GM23338 (cell line): ENCODE measurements around the gene ZBTB7C. TPM values are rescaled to one million over a fixed set of nuclear protein-coding genes. Genes with fewer than 3 reads are reported as not detected.

ENCODE experiments used
- ATAC-seq: fragments of 200-7000 bp; cut with Tn5 transposase; 3 replicates; pipeline ENCODE4 v1.9.1; 2020
- DNase-seq: peaks from one replicate; pipeline ENCODE4 v3.0.0-alpha.2; 2015; ENCODE audit warnings: low spot score
- H2AFZ ChIP-seq: fragments of 200-600 bp; sonication (generic); 2 replicates; pipeline ENCODE4 v1.8.0; 2016; ENCODE audit warnings: antibody characterized with exemption, mild to moderate bottlenecking, moderate library complexity
- H3F3A ChIP-seq: fragments of 200-600 bp; sonication (generic); replicated peaks from 2 replicates; pipeline ENCODE4 v1.8.0; 2017; ENCODE audit warnings: antibody characterized with exemption, mixed run types, low read depth
- H3K27ac ChIP-seq: fragments of 200-600 bp; sonication (generic); 2 replicates; pipeline ENCODE4 v1.6.1; 2016; ENCODE audit warnings: low read depth
- H3K27me3 ChIP-seq: fragments of 200-600 bp; sonication (generic); 2 replicates; pipeline ENCODE4 v1.8.0; 2016; ENCODE audit warnings: mild to moderate bottlenecking, mixed run types, moderate library complexity; ENCODE audit not compliant: insufficient read depth
- H3K36me3 ChIP-seq: fragments of 200-600 bp; sonication (generic); 2 replicates; pipeline ENCODE4 v1.8.0; 2016; ENCODE audit warnings: mild to moderate bottlenecking; ENCODE audit not compliant: insufficient read depth
- H3K4me1 ChIP-seq: fragments of 200-600 bp; sonication (generic); 2 replicates; pipeline ENCODE4 v1.8.0; 2016; ENCODE audit warnings: mild to moderate bottlenecking, moderate library complexity; ENCODE audit not compliant: insufficient read depth
- H3K4me2 ChIP-seq: fragments of 200-600 bp; sonication (generic); 2 replicates; pipeline ENCODE4 v1.7.1; 2017; ENCODE audit warnings: mixed run types
- H3K4me3 ChIP-seq: fragments of 200-600 bp; sonication (generic); 2 replicates; pipeline ENCODE4 v1.6.1; 2016; ENCODE audit warnings: mixed run types
- H3K79me2 ChIP-seq: fragments of 200-600 bp; sonication (generic); replicated peaks from 2 replicates; pipeline ENCODE4 v1.8.0; 2017; ENCODE audit warnings: mild to moderate bottlenecking; ENCODE audit not compliant: insufficient read depth
- H3K9me2 ChIP-seq: fragments of 200-600 bp; sonication (generic); 2 replicates; pipeline ENCODE4 v1.8.0; 2017; ENCODE audit not compliant: insufficient read depth
- H4K20me1 ChIP-seq: fragments of 200-600 bp; sonication (generic); replicated peaks from 2 replicates; pipeline ENCODE4 v1.8.0; 2017; ENCODE audit warnings: mild to moderate bottlenecking; ENCODE audit not compliant: insufficient read depth
- H3K27ac Mint-ChIP-seq: 2 replicates; pipeline ENCODE4 v1.8.0; 2020; ENCODE audit warnings: inconsistent platforms, mild to moderate bottlenecking, moderate library complexity, mixed read lengths
- H3K27me3 Mint-ChIP-seq: 3 replicates; pipeline ENCODE4 v1.8.0; 2022; ENCODE audit warnings: low read depth, mild to moderate bottlenecking, moderate library complexity, mixed read lengths, inconsistent platforms; ENCODE audit not compliant: insufficient read depth, poor library complexity
- H3K36me3 Mint-ChIP-seq: 3 replicates; pipeline ENCODE4 v1.8.0; 2021; ENCODE audit warnings: low read depth, mild to moderate bottlenecking, inconsistent platforms, moderate library complexity, mixed read lengths
- H3K4me1 Mint-ChIP-seq: 3 replicates; pipeline ENCODE4 v1.8.0; 2020; ENCODE audit warnings: mild to moderate bottlenecking, inconsistent platforms, mixed read lengths
- H3K4me3 Mint-ChIP-seq: 3 replicates; pipeline ENCODE4 v1.8.0; 2021; ENCODE audit warnings: moderate library complexity, mild to moderate bottlenecking, inconsistent platforms, mixed read lengths
- H3K9me3 Mint-ChIP-seq: 3 replicates; pipeline ENCODE4 v1.8.0; 2020; ENCODE audit warnings: moderate library complexity, mild to moderate bottlenecking, inconsistent platforms, mixed read lengths
- CREB1 ChIP-seq: fragments of 250-450 bp; sonication (Bioruptor Pico); IDR thresholded peaks from 2 replicates; pipeline ENCODE4 v1.5.0; 2020; ENCODE audit warnings: low read depth, mild to moderate bottlenecking, moderate library complexity
- EZH2 ChIP-seq: fragments of 200-600 bp; sonication (generic); IDR thresholded peaks from one replicate; pipeline ENCODE4 v1.8.0; 2017; ENCODE audit warnings: antibody characterized with exemption, mild to moderate bottlenecking, low read depth; ENCODE audit not compliant: unreplicated experiment
- EZH2phosphoT487 ChIP-seq: fragments of 200-600 bp; sonication (generic); IDR thresholded peaks from one replicate; pipeline ENCODE4 v1.8.1; 2018; ENCODE audit warnings: antibody characterized with exemption; ENCODE audit not compliant: unreplicated experiment
- JUNB ChIP-seq: IDR thresholded peaks from one replicate; pipeline ENCODE4 v1.6.1; 2016; ENCODE audit warnings: antibody characterized with exemption; ENCODE audit not compliant: unreplicated experiment
- NANOG ChIP-seq: IDR thresholded peaks from 2 replicates; pipeline ENCODE4 v1.6.1; 2016; ENCODE audit warnings: antibody characterized with exemption, borderline replicate concordance
- POLR2AphosphoS5 ChIP-seq: IDR thresholded peaks from 2 replicates; pipeline ENCODE4 v1.6.1; 2016; ENCODE audit warnings: antibody characterized with exemption, low read depth
- STAT1 ChIP-seq: IDR thresholded peaks from one replicate; pipeline ENCODE4 v1.6.1; 2016; ENCODE audit warnings: antibody characterized with exemption; ENCODE audit not compliant: unreplicated experiment
- ZNF114 ChIP-seq: fragments of 250-450 bp; sonication (Bioruptor Pico); IDR thresholded peaks from 2 replicates; pipeline ENCODE4 v1.5.0; 2020; ENCODE audit warnings: mild to moderate bottlenecking, moderate library complexity
- ZNF331 ChIP-seq: fragments of 250-450 bp; sonication (Bioruptor Pico); IDR thresholded peaks from 2 replicates; pipeline ENCODE4 v1.5.0; 2020; ENCODE audit warnings: low read depth, mild to moderate bottlenecking, moderate library complexity
- polyA plus RNA-seq: library from polyadenylated mRNA; unstranded; fragments of >200 nt; fragmentation: Nextera tagmentation; extraction: Ambion mirVana; gene quantifications from 2 replicates; pipeline ENCODE4 v1.2.1, GENCODE V29; 2016
- total RNA-seq: library from RNA; depleted of rRNA; stranded (reverse); fragments of >200 nt; shearing (Covaris generic); gene quantifications from 2 replicates; pipeline ENCODE4 v1.2.3, GENCODE V29; 2014
- TF ChIP-seq, protein P1 (sequence below), 2 experiments: fragments of 200-600 bp in 1 of 2; sonication (generic) in 1 of 2; conservative IDR thresholded peaks; 2 replicates each; pipeline versions ENCODE4 v1.5.1 to v1.6.1; 2016 to 2017; ENCODE audit warnings: antibody characterized with exemption in 2 of 2, low read depth in 2 of 2, mild to moderate bottlenecking in 2 of 2, moderate library complexity in 1 of 2
- TF ChIP-seq, protein P2 (sequence below): IDR thresholded peaks from one replicate; pipeline ENCODE4 v1.6.1; 2018; ENCODE audit warnings: antibody characterized with exemption; ENCODE audit not compliant: unreplicated experiment
- TF ChIP-seq, protein P3 (sequence below): fragments of 250-450 bp; sonication (Bioruptor Pico); IDR thresholded peaks from 2 replicates; pipeline ENCODE4 v1.5.0; 2020; ENCODE audit warnings: mild to moderate bottlenecking, moderate library complexity
- TF ChIP-seq, protein P4 (sequence below): IDR thresholded peaks from 2 replicates; pipeline ENCODE4 v1.6.1; 2016; ENCODE audit warnings: antibody characterized with exemption

Gene ZBTB7C
- total and polyA plus RNA-seq, 2 experiments from 2014 or later: 0.03 to 0.14 TPM

DNA sequence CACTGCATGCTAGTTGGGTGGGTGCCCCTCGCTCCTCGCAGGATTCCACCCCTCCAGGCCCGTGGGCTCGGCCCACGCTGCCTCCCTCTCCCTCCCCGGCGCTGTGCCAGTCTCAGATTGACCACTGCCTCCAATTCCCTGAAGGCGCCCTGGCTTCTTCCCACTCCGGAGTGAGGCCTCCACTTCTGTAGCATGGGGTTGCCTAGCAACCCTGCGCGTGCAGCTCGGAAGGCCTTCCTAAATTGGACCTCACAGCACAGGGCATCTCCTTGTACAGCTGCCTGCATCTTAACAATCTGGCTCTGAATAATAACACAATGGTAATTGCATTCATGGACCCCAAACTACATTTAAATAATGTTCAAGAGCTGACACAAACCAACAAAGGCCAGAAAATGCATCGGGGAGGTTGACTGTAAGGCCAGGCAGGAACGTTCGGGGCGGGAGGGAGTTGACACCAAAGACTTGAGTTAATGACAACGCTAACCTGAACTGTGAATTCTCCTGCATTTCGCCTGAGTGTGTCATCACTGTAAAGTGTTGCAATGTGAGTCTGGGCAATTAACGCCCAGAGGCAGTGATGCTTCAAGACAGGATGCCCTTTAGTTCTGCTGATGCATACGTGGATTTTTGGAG is 222.9 kb downstream of the ZBTB7C start:
- Histone ChIP-seq H3K27me3 (no peaks in the 10 kb centered on the region), H3K9me2 (no peaks in the 10 kb centered on the region), H4K20me1 (no peaks in the 10 kb centered on the region; the same call in 1 of the 2 replicates), H3K36me3 (no peaks in the 10 kb centered on the region), H3K79me2 (no peaks in the 10 kb centered on the region), H3F3A (no peaks in the 10 kb centered on the region), H3K4me1 (peaks cover 7% of the 10 kb centered on the region; the same call in 1 of the 2 replicates), H3K27ac (no peak overlapping the region), H3K4me2 (no peak overlapping the region), H3K4me3 (no peak overlapping the region), H2AFZ (0 out of 2 replicates have a peak overlapping the region, but pooled peaks have one; percentile 43)
- Mint-ChIP-seq H3K27me3 (peaks cover 3% of the 10 kb centered on the region), H3K4me1 (peaks cover 16% of the 10 kb centered on the region), H3K9me3 (no peaks in the 10 kb centered on the region), H3K27ac (no peak overlapping the region), H3K36me3 (no peaks in the 10 kb centered on the region), H3K4me3 (no peak overlapping the region)
- DNase-seq (peak; percentile 36), ATAC-seq (peak; percentile 45)
- TF ChIP-seq EZH2 (no peak), JUNB (no peak), EZH2phosphoT487 (no peak), ZNF331 (CRISPR knock-in tag) (no peak), POLR2AphosphoS5 (no peak), STAT1 (no peak), NANOG (no peak), ZNF114 (CRISPR knock-in tag) (no peak), CREB1 (CRISPR knock-in tag) (no peak)
- TF ChIP-seq, protein P1, sequence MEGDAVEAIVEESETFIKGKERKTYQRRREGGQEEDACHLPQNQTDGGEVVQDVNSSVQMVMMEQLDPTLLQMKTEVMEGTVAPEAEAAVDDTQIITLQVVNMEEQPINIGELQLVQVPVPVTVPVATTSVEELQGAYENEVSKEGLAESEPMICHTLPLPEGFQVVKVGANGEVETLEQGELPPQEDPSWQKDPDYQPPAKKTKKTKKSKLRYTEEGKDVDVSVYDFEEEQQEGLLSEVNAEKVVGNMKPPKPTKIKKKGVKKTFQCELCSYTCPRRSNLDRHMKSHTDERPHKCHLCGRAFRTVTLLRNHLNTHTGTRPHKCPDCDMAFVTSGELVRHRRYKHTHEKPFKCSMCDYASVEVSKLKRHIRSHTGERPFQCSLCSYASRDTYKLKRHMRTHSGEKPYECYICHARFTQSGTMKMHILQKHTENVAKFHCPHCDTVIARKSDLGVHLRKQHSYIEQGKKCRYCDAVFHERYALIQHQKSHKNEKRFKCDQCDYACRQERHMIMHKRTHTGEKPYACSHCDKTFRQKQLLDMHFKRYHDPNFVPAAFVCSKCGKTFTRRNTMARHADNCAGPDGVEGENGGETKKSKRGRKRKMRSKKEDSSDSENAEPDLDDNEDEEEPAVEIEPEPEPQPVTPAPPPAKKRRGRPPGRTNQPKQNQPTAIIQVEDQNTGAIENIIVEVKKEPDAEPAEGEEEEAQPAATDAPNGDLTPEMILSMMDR (conservative IDR thresholded peaks at IDR 0.05; ENCODE audit: low read depth in 2 of 2): no peak
- TF ChIP-seq, protein P2, sequence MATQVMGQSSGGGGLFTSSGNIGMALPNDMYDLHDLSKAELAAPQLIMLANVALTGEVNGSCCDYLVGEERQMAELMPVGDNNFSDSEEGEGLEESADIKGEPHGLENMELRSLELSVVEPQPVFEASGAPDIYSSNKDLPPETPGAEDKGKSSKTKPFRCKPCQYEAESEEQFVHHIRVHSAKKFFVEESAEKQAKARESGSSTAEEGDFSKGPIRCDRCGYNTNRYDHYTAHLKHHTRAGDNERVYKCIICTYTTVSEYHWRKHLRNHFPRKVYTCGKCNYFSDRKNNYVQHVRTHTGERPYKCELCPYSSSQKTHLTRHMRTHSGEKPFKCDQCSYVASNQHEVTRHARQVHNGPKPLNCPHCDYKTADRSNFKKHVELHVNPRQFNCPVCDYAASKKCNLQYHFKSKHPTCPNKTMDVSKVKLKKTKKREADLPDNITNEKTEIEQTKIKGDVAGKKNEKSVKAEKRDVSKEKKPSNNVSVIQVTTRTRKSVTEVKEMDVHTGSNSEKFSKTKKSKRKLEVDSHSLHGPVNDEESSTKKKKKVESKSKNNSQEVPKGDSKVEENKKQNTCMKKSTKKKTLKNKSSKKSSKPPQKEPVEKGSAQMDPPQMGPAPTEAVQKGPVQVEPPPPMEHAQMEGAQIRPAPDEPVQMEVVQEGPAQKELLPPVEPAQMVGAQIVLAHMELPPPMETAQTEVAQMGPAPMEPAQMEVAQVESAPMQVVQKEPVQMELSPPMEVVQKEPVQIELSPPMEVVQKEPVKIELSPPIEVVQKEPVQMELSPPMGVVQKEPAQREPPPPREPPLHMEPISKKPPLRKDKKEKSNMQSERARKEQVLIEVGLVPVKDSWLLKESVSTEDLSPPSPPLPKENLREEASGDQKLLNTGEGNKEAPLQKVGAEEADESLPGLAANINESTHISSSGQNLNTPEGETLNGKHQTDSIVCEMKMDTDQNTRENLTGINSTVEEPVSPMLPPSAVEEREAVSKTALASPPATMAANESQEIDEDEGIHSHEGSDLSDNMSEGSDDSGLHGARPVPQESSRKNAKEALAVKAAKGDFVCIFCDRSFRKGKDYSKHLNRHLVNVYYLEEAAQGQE: no peak
- TF ChIP-seq, protein P3, sequence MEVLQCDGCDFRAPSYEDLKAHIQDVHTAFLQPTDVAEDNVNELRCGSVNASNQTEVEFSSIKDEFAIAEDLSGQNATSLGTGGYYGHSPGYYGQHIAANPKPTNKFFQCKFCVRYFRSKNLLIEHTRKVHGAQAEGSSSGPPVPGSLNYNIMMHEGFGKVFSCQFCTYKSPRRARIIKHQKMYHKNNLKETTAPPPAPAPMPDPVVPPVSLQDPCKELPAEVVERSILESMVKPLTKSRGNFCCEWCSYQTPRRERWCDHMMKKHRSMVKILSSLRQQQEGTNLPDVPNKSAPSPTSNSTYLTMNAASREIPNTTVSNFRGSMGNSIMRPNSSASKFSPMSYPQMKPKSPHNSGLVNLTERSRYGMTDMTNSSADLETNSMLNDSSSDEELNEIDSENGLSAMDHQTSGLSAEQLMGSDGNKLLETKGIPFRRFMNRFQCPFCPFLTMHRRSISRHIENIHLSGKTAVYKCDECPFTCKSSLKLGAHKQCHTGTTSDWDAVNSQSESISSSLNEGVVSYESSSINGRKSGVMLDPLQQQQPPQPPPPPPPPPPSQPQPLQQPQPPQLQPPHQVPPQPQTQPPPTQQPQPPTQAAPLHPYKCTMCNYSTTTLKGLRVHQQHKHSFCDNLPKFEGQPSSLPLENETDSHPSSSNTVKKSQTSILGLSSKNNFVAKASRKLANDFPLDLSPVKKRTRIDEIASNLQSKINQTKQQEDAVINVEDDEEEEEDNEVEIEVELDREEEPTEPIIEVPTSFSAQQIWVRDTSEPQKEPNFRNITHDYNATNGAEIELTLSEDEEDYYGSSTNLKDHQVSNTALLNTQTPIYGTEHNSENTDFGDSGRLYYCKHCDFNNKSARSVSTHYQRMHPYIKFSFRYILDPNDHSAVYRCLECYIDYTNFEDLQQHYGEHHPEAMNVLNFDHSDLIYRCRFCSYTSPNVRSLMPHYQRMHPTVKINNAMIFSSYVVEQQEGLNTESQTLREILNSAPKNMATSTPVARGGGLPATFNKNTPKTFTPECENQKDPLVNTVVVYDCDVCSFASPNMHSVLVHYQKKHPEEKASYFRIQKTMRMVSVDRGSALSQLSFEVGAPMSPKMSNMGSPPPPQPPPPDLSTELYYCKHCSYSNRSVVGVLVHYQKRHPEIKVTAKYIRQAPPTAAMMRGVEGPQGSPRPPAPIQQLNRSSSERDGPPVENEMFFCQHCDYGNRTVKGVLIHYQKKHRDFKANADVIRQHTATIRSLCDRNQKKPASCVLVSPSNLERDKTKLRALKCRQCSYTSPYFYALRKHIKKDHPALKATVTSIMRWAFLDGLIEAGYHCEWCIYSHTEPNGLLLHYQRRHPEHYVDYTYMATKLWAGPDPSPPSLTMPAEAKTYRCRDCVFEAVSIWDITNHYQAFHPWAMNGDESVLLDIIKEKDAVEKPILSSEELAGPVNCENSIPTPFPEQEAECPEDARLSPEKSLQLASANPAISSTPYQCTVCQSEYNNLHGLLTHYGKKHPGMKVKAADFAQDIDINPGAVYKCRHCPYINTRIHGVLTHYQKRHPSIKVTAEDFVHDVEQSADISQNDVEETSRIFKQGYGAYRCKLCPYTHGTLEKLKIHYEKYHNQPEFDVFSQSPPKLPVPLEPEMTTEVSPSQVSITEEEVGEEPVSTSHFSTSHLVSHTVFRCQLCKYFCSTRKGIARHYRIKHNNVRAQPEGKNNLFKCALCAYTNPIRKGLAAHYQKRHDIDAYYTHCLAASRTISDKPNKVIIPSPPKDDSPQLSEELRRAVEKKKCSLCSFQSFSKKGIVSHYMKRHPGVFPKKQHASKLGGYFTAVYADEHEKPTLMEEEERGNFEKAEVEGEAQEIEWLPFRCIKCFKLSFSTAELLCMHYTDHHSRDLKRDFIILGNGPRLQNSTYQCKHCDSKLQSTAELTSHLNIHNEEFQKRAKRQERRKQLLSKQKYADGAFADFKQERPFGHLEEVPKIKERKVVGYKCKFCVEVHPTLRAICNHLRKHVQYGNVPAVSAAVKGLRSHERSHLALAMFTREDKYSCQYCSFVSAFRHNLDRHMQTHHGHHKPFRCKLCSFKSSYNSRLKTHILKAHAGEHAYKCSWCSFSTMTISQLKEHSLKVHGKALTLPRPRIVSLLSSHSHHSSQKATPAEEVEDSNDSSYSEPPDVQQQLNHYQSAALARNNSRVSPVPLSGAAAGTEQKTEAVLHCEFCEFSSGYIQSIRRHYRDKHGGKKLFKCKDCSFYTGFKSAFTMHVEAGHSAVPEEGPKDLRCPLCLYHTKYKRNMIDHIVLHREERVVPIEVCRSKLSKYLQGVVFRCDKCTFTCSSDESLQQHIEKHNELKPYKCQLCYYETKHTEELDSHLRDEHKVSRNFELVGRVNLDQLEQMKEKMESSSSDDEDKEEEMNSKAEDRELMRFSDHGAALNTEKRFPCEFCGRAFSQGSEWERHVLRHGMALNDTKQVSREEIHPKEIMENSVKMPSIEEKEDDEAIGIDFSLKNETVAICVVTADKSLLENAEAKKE (CRISPR knock-in tag): no peak
- TF ChIP-seq, protein P4, sequence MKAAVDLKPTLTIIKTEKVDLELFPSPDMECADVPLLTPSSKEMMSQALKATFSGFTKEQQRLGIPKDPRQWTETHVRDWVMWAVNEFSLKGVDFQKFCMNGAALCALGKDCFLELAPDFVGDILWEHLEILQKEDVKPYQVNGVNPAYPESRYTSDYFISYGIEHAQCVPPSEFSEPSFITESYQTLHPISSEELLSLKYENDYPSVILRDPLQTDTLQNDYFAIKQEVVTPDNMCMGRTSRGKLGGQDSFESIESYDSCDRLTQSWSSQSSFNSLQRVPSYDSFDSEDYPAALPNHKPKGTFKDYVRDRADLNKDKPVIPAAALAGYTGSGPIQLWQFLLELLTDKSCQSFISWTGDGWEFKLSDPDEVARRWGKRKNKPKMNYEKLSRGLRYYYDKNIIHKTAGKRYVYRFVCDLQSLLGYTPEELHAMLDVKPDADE: no peak
